Stimulated activated CD4-positive, alpha-beta T cell treated with anti-CD3 and anti-CD28 coated beads, Interleukin-4, amount 100 ng/mL, for 4 hours (primary cell): Measurements from ENCODE around the gene SARM1.
"Not testable (repeated sequence)": the region's sequence is repeated elsewhere in the genome, so short reads cannot be mapped to it uniquely, and the experiment has no call there.

Experiments
- DNase-seq, 2 experiments: peaks; one replicate each; pipeline ENCODE4 v3.0.0-alpha.2; 2020

The SARM1 gene

DNA sequence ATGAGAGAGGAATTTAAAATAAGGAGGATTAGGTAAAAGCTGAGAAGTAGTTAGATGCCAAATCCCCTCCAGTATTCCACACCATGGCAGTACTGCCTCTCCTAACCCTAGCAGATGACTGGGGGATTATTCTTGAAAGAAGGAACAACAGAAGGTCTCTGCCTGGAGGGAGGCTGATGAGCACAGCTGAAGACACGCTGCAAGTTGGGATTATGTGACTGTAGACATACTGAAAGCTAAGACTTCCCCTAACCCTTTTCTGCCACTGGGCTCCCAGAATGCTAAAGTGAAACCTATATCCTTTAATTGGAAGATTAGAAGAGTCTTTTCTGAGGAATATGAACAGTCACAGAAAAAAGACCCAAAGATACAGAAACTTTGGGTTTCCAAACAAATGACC is 62.2 kb downstream of the SARM1 start:
- no peak for DNase-seq

DNA sequence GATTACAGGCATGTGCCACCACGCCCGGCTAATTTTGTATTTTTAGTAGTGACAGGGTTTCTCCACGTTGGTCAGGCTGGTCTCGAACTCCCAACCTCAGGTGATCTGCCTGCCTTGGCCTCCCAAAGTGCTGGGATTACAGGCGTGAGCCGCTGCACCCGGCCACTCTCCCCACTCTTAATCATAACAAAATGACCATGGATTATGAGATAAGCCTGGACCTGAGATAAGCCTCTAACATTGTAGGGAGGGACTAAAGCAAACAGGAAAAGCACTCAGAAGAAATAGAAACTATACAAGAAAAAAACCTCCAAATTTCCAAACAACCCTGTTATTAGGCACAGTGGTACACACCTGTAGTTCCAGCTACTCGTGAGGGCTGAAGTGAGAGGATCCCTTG is 62.8 kb downstream of the SARM1 start:
- DNase-seq = not testable (repeated sequence)

DNA sequence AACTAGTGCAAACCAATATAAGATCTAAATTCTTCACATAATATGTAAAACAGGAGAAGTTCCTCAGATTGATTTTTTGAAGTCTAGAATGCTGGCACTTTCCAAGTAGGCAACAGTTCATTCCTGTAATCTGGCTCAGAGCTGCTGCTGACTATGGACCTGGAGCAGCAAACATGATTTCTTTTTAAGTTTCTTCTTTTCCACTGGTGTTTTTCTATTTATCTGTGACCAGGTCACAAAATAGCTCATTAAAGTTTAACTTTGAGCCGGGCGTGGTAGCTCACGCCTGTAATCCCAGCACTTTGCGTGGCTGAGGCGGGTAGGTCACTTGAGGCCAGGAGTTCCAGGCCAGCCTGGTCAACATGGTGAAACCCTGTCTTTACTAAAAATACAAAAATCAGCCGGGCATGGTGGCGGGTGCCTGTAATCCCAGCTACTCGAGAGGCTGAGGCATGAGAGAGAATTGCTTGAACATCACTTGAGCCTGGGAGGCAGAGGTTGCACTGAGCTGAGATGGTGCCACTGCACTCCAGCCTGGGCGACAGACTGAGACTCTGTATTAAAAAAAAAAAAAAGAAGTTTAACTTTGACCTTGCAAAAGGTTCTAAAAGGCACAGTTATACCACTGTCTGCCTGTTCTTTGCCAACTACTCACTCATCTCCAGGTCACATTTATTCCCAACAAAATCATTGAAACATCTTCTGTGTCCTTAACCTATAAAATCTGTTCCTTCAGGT is 72.6 kb downstream of the SARM1 start:
- no peak for DNase-seq

DNA sequence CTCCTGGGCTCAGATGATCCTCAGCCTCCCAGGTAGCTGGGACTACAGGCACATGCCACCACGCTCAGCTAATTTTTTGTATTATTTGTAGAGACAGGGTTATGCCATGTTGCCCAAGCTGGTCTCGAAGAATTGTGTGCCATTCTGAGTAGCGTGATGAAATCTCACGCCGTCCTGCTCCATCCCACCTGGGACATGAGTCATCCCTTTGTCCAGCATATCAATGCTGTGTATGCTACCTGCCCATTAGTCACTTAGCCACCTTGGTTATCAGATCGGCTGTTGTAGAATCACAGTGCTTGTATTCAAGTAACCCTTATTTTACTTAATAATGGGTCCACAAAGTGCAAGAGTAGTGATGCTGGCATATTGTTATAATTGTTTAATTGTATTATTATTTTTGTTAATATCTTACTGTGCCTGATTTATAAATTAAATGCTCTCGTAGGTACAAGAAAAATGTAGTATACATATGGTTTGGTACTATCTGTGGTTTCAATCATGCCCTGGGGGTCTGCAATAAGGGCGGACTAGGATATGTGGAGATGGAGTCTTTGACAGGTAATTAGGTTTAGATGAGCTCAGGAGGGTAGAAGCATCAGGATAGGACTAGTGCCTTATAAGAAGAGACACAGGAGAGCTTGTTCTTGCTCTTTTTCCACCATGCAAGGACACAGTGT is 75.4 kb downstream of the SARM1 start:
- DNase-seq = no peak

DNA sequence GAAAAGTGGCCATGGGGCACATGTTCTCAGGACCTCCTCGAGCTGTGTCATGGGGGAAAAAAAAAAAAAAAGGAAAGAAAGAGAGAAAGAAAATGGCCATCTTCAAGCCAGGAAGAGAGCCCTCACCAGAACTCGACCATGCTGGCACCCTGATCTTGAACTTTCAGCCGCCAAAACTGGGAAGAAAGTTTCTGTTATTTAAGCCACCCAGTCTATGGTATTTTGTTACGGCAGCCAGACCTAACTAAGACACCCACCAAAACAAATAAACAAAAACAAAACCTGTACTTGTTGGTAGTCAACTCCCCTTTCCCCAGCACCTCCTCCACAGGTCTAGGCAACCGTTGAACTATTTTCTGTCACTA is 75.9 kb downstream of the SARM1 start:
- DNase-seq = no peak

DNA sequence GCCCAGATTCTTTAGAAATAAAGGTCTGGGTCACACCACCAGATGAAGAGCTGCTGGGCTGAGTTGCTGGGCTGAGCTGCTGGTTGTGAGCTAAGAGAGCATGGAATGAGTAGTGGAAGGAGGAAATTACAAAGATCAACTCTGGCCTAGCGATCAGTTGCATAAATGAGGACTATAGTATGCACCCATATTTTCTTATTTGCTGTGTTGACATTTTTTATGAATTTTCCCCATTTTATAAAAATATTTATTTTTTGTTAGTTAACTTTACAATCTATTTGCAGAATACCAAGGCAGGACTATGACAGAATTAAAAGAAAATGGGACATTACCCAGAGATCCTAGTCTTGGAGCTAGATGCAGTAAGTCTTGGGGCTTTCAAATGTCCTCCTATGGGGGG is 78.4 kb downstream of the SARM1 start:
- no peak for DNase-seq
